H9 (cell line): ENCODE results near the gene PDF. TPM values are rescaled to one million over a fixed set of nuclear protein-coding genes. Genes with fewer than 3 reads are reported as not detected.

Experiments
- DNase-seq: peaks from one replicate; pipeline ENCODE4 v3.0.0-alpha.2; 2017
- H2AFZ ChIP-seq: one replicate; pipeline ENCODE4 v1.6.1; 2013; ENCODE audit warnings: mild to moderate bottlenecking, low read length, control low read depth, moderate library complexity
- H2AK5ac ChIP-seq: 2 replicates; pipeline ENCODE4 v1.6.1; 2013; ENCODE audit warnings: low read length, control low read depth, mixed read lengths; ENCODE audit not compliant: insufficient read length
- H2BK120ac ChIP-seq: one replicate; pipeline ENCODE4 v1.6.1; 2013; ENCODE audit warnings: low read depth, mild to moderate bottlenecking, low read length, control low read depth, inconsistent platforms; ENCODE audit not compliant: poor library complexity, severe bottlenecking
- H2BK12ac ChIP-seq: 2 replicates; pipeline ENCODE4 v1.6.1; 2013; ENCODE audit warnings: low read length, control low read depth, mixed read lengths, low read depth; ENCODE audit not compliant: insufficient read length
- H2BK15ac ChIP-seq: 2 replicates; pipeline ENCODE4 v1.6.1; 2013; ENCODE audit warnings: low read depth, low read length, control low read depth
- H2BK20ac ChIP-seq: one replicate; pipeline ENCODE4 v1.6.1; 2013; ENCODE audit warnings: low read depth, mild to moderate bottlenecking, low read length, control low read depth, inconsistent platforms; ENCODE audit not compliant: poor library complexity, severe bottlenecking
- H2BK5ac ChIP-seq: 2 replicates; pipeline ENCODE4 v1.6.1; 2013; ENCODE audit warnings: low read length, control low read depth, mixed read lengths; ENCODE audit not compliant: insufficient read length
- H3K14ac ChIP-seq: 2 replicates; pipeline ENCODE4 v1.6.1; 2013; ENCODE audit warnings: low read length, control low read depth; ENCODE audit not compliant: insufficient read depth
- H3K18ac ChIP-seq: 2 replicates; pipeline ENCODE4 v1.6.1; 2013; ENCODE audit warnings: low read depth, mild to moderate bottlenecking, mixed read lengths, low read length, control low read depth; ENCODE audit not compliant: insufficient read length
- H3K23ac ChIP-seq: 2 replicates; pipeline ENCODE4 v1.6.1; 2013; ENCODE audit warnings: low read length, control low read depth, mixed read lengths, low read depth; ENCODE audit not compliant: insufficient read length
- H3K23me2 ChIP-seq: 2 replicates; pipeline ENCODE4 v1.6.1; 2013; ENCODE audit warnings: low read depth, mild to moderate bottlenecking, mixed read lengths, low read length, control low read depth; ENCODE audit not compliant: insufficient read length, poor library complexity, severe bottlenecking
- H3K27ac ChIP-seq: 2 replicates; pipeline ENCODE4 v1.5.1; 2013; ENCODE audit warnings: low read length, control low read depth, mixed read lengths, low read depth; ENCODE audit not compliant: insufficient read length
- H3K27me3 ChIP-seq: 2 replicates; pipeline ENCODE4 v1.6.1; 2013; ENCODE audit warnings: low read length, control low read depth, inconsistent platforms; ENCODE audit not compliant: insufficient read depth
- H3K4ac ChIP-seq: 2 replicates; pipeline ENCODE4 v1.6.1; 2013; ENCODE audit warnings: low read depth, mild to moderate bottlenecking, control low read depth, inconsistent platforms, low read length, moderate library complexity
- H3K4me1 ChIP-seq: 2 replicates; pipeline ENCODE4 v1.6.1; 2013; ENCODE audit warnings: low read length, control low read depth, inconsistent platforms; ENCODE audit not compliant: insufficient read depth
- H3K4me2 ChIP-seq: 2 replicates; pipeline ENCODE4 v1.6.1; 2013; ENCODE audit warnings: low read length, control low read depth, mixed read lengths; ENCODE audit not compliant: insufficient read length, insufficient read depth
- H3K56ac ChIP-seq: 2 replicates; pipeline ENCODE4 v1.6.1; 2013; ENCODE audit warnings: low read depth, mild to moderate bottlenecking, mixed read lengths, low read length, control low read depth; ENCODE audit not compliant: insufficient read length
- H3K79me1 ChIP-seq: 2 replicates; pipeline ENCODE4 v1.6.1; 2013; ENCODE audit warnings: low read depth, mild to moderate bottlenecking, moderate library complexity, low read length, control low read depth, inconsistent platforms; ENCODE audit not compliant: insufficient read depth, poor library complexity, severe bottlenecking
- H3K79me2 ChIP-seq: 2 replicates; pipeline ENCODE4 v1.6.1; 2013; ENCODE audit warnings: low read length, control low read depth, inconsistent platforms; ENCODE audit not compliant: insufficient read depth
- H3K9ac ChIP-seq: 2 replicates; pipeline ENCODE4 v1.6.1; 2013; ENCODE audit warnings: low read length, control low read depth, mixed read lengths; ENCODE audit not compliant: insufficient read length; ENCODE audit errors: extremely low read depth
- H3K9me3 ChIP-seq: one replicate; pipeline ENCODE4 v1.6.1; 2013; ENCODE audit warnings: low read depth, low read length, inconsistent platforms; ENCODE audit not compliant: control insufficient read depth
- H3T11ph ChIP-seq: one replicate; pipeline ENCODE4 v1.6.1; 2013; ENCODE audit warnings: mild to moderate bottlenecking, low read length, control low read depth, inconsistent platforms
- H4K20me1 ChIP-seq: one replicate; pipeline ENCODE4 v1.6.1; 2013; ENCODE audit not compliant: control insufficient read depth, insufficient read length, insufficient read depth
- H4K5ac ChIP-seq: 2 replicates; pipeline ENCODE4 v1.6.1; 2013; ENCODE audit warnings: low read depth, mild to moderate bottlenecking, mixed read lengths, low read length, control low read depth; ENCODE audit not compliant: insufficient read length
- H4K8ac ChIP-seq: replicated peaks from 2 replicates; pipeline ENCODE4 v1.6.1; 2013; ENCODE audit warnings: low read length, control low read depth, mixed read lengths, low read depth; ENCODE audit not compliant: insufficient read length
- H4K91ac ChIP-seq: 2 replicates; pipeline ENCODE4 v1.6.1; 2013; ENCODE audit warnings: low read depth, mild to moderate bottlenecking, moderate library complexity, mixed read lengths, low read length, control low read depth; ENCODE audit not compliant: insufficient read length
- H3K27ac Mint-ChIP-seq, 3 experiments: 2 replicates in 2 of 3; 3 replicates in 1 of 3; pipeline ENCODE4 v1.8.0; 2020 to 2021; ENCODE audit warnings: mixed read lengths in 3 of 3, mild to moderate bottlenecking in 1 of 3, moderate library complexity in 1 of 3
- H3K27me3 Mint-ChIP-seq: 2 replicates; pipeline ENCODE4 v1.8.0; 2021; ENCODE audit warnings: low read depth, mild to moderate bottlenecking, moderate library complexity, mixed read lengths
- H3K36me3 Mint-ChIP-seq, 3 experiments: 2 replicates in 2 of 3; 3 replicates in 1 of 3; pipeline ENCODE4 v1.8.0; 2020 to 2021; ENCODE audit warnings: low read depth in 3 of 3, mixed read lengths in 3 of 3; ENCODE audit not compliant: insufficient read depth in 1 of 3
- H3K4me1 Mint-ChIP-seq, 2 experiments: 2 replicates each; pipeline ENCODE4 v1.8.0; 2020; ENCODE audit warnings: mixed read lengths in 2 of 2
- H3K4me3 Mint-ChIP-seq, 2 experiments: 2 replicates in 1 of 2; 3 replicates in 1 of 2; pipeline ENCODE4 v1.8.0; 2020 to 2021; ENCODE audit warnings: mild to moderate bottlenecking in 2 of 2, mixed read lengths in 2 of 2, moderate library complexity in 1 of 2
- H3K9me3 Mint-ChIP-seq, 2 experiments: 2 replicates in 1 of 2; 3 replicates in 1 of 2; pipeline ENCODE4 v1.8.0; 2020; ENCODE audit warnings: mild to moderate bottlenecking in 2 of 2, mixed read lengths in 2 of 2, moderate library complexity in 1 of 2
- WGBS: extraction: QIAGEN DNeasy Blood & Tissue Kit; methylation state at CpG from one replicate; pipeline ENCODE4 v1.1.7; 2013; ENCODE audit warnings: missing lambda C conversion rate, low lambda C conversion rate, mixed read lengths; ENCODE audit not compliant: insufficient read length; ENCODE audit errors: extremely low coverage; 5-methylcytosine and 5-hydroxymethylcytosine counted together
- total RNA-seq: library from RNA; stranded (reverse); gene quantifications from 2 replicates; pipeline ENCODE4 v1.2.1, GENCODE V29; 2021
- TF ChIP-seq, protein P1 (sequence below): fragments of 200-600 bp; sonication (generic); conservative IDR thresholded peaks from 3 replicates; pipeline ENCODE4 v1.8.0; 2021; ENCODE audit warnings: antibody characterized with exemption, mild to moderate bottlenecking

Gene PDF
- total RNA-seq, 1 experiment from 2014 or later = 36.4 TPM

GRCh38 chr16:69327585-69328310, 2.6 kb downstream of the PDF start:
- TF ChIP-seq, protein P1, sequence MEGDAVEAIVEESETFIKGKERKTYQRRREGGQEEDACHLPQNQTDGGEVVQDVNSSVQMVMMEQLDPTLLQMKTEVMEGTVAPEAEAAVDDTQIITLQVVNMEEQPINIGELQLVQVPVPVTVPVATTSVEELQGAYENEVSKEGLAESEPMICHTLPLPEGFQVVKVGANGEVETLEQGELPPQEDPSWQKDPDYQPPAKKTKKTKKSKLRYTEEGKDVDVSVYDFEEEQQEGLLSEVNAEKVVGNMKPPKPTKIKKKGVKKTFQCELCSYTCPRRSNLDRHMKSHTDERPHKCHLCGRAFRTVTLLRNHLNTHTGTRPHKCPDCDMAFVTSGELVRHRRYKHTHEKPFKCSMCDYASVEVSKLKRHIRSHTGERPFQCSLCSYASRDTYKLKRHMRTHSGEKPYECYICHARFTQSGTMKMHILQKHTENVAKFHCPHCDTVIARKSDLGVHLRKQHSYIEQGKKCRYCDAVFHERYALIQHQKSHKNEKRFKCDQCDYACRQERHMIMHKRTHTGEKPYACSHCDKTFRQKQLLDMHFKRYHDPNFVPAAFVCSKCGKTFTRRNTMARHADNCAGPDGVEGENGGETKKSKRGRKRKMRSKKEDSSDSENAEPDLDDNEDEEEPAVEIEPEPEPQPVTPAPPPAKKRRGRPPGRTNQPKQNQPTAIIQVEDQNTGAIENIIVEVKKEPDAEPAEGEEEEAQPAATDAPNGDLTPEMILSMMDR = no peak
- Histone ChIP-seq H3K79me1 (peaks cover 5% of the 10 kb centered on the region), H2BK15ac (no peak overlapping the region), H2BK5ac (no peak overlapping the region), H3K23ac (no peak overlapping the region), H3K56ac (no peak overlapping the region), H3K27me3 (no peaks in the 10 kb centered on the region), H3T11ph (no peak overlapping the region), H3K9ac (no peak overlapping the region), H4K8ac (no peak overlapping the region), H2BK120ac (no peak overlapping the region), H3K4me2 (no peak overlapping the region), H2BK20ac (no peak overlapping the region), H3K79me2 (peaks cover 16% of the 10 kb centered on the region; the same call in 1 of the 2 replicates), H3K14ac (no peak overlapping the region), H4K91ac (no peak overlapping the region), H4K5ac (no peak overlapping the region), H2AK5ac (no peak overlapping the region), H3K27ac (no peak overlapping the region), H3K4me1 (no peaks in the 10 kb centered on the region), H3K23me2 (peaks cover 6% of the 10 kb centered on the region), H4K20me1 (peaks cover 2% of the 10 kb centered on the region), H2BK12ac (no peak overlapping the region), H3K9me3 (no peaks in the 10 kb centered on the region), H3K4ac (no peak overlapping the region), H3K18ac (no peak overlapping the region), H2AFZ (no peak overlapping the region)
- H3K4me3 Mint-ChIP-seq = peak overlapping the region; percentile 83 to 88
- peaks cover 21 to 23% of the 10 kb centered on the region in 2 experiments for H3K4me1 Mint-ChIP-seq
- H3K27ac Mint-ChIP-seq = no peak overlapping the region
- no CpG with 5 or more reads among the region's 14 CpGs for WGBS
- H3K27me3 Mint-ChIP-seq = no peaks in the 10 kb centered on the region; the same call in 1 of the 2 replicates
- no peak for DNase-seq
- H3K36me3 Mint-ChIP-seq = peaks cover 33 to 85% (median 68%) of the 10 kb centered on the region in 3 experiments
- H3K9me3 Mint-ChIP-seq = no peaks in the 10 kb centered on the region
